ENCODE data around the gene SPNS3. TPM values are rescaled to one million over a fixed set of nuclear protein-coding genes. Genes with fewer than 3 reads are reported as not detected.

SPNS3 gene
- total and polyA plus RNA-seq, 2 of the 8 experiments (the other 6 are each of a cell fraction or from before 2014, with no cell fraction given), result not detected

DNA sequence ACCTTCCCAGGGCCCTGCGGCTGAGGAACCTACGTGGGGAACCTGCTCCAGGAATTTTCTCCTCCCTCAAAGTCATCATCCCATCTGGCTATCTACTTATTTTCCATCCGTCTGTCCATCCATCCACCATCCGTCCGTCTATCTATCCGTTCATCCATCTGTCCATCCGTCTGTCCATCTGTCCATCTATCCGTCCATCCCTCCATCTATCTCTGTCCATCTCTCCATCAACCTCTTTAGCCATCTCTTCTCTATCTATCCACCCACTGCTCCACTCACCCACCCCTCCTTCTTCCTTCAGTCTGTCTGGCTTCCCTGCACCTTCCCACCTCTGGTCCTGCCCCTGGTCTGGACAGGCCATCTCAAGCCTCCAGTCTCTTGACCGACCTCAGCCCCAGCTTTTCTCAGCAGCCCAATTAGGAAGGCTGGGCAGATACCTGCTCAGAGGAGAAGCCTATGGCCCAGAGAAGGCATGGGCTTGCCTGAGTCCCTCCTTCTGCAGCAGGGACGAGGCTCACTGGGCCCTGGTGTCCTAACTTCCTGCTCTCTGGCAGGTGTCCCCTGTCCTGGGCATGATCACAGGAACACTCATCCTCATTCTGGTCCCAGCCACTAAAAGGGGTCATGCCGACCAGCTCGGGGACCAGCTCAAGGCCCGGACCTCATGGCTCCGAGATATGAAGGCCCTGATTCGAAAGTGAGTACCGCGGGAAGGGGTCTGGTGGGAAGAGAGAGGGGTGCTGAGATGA lies 98.4 kb downstream of the SPNS3 start:
- H2AK5ac ChIP-seq (ENCODE audit: low read depth, low read length), result no peak overlapping the region
- H3K56ac ChIP-seq (replicated peaks; ENCODE audit: insufficient read length, low read depth, low read length), result no peak overlapping the region
- H3K4me3 ChIP-seq (ENCODE audit: extremely low read depth in 1 of 4, insufficient read depth in 2 of 4, low read depth in 3 of 4, low read length in 4 of 4), result no peak overlapping the region
- no peak overlapping the region for H4K5ac ChIP-seq (ENCODE audit: insufficient read length, low read depth, low read length)
- no peaks in the 10 kb centered on the region for H3K79me1 ChIP-seq (ENCODE audit: low read depth, low read length)
- H3K27ac ChIP-seq (ENCODE audit: low read depth, low read length), result no peak overlapping the region
- H2AFZ ChIP-seq (ENCODE audit: low read length), result no peak overlapping the region
- no peaks in the 10 kb centered on the region for H3K36me3 ChIP-seq (ENCODE audit: control insufficient read depth in 2 of 4, insufficient read depth in 4 of 4, low read length in 3 of 4)
- ChIA-PET CTCF (ENCODE audit: partially characterized antibody) (no interaction called here), POLR2A (ENCODE audit: partially characterized antibody) (interaction anchor here (32.8 to 37.1 kb wide), 2 partner anchors 3 to 15 kb away, joined by 546 read pairs; partner anchors contain the start of genes GGT6 and MYBBP1A)
- H2BK15ac ChIP-seq (ENCODE audit: low read length), result no peak overlapping the region
- TF ChIP-seq SAP30 (IDR thresholded peaks at IDR 0.05; ENCODE audit: insufficient read depth, insufficient replicate concordance, low read length) (no peak), CHD2 (IDR thresholded peaks at IDR 0.05; ENCODE audit: low read length) (no peak), NRF1 (IDR thresholded peaks at IDR 0.05; ENCODE audit: low read depth, low read length) (no peak), POLR2AphosphoS5 (IDR thresholded peaks at IDR 0.05; ENCODE audit: low read depth, low read length) (no peak), KDM4A (IDR thresholded peaks at IDR 0.05; ENCODE audit: low read depth, low read length, severe bottlenecking) (no peak), ASH2L (IDR thresholded peaks at IDR 0.05; ENCODE audit: low read length) (no peak)
- peaks cover 0 to 38% (median 22%) of the 10 kb centered on the region in 4 experiments; a peak in 4 of 7 replicates for H3K27me3 ChIP-seq (replicated peaks in 1 of 4; ENCODE audit: control insufficient read depth in 3 of 4, extremely low read depth in 1 of 4, insufficient read depth in 3 of 4, low read length in 3 of 4)
- DNase-seq (ENCODE audit: low read depth in 1 of 2, low spot score in 2 of 2) (no peak), FAIRE-seq (no peak)
- no peak overlapping the region for H4K91ac ChIP-seq (replicated peaks; ENCODE audit: insufficient read length, low read length)
- H3K18ac ChIP-seq (ENCODE audit: extremely low read depth, low read length), result no peak overlapping the region
- H3K79me2 ChIP-seq (ENCODE audit: control insufficient read depth in 1 of 2, insufficient read depth in 2 of 2, low read length in 2 of 2), result no peaks in the 10 kb centered on the region
- no peak overlapping the region for H4K8ac ChIP-seq (ENCODE audit: extremely low read depth, insufficient read depth, low read length)
- H3K23ac ChIP-seq (ENCODE audit: insufficient read length), result no peak overlapping the region
- H2BK5ac ChIP-seq (ENCODE audit: low read depth, low read length), result no peak overlapping the region
- H3K4me1 ChIP-seq (replicated peaks in 1 of 4; ENCODE audit: control insufficient read depth in 3 of 4, insufficient read depth in 4 of 4, low read length in 3 of 4), result peaks cover 0 to 28% (median 15%) of the 10 kb centered on the region in 4 experiments; a peak in 6 of 7 replicates
- H3K4me2 ChIP-seq (ENCODE audit: insufficient read depth in 1 of 2, low read depth in 2 of 2, low read length in 2 of 2), result no peak overlapping the region
- H4K20me1 ChIP-seq (replicated peaks in 1 of 2; ENCODE audit: control insufficient read depth in 1 of 2, insufficient read depth in 2 of 2, low read length in 2 of 2), result peaks cover 0 to 5% of the 10 kb centered on the region in 2 experiments
- H3K14ac ChIP-seq (ENCODE audit: insufficient read length), result no peak overlapping the region
- H3K23me2 ChIP-seq (ENCODE audit: low read depth, low read length), result peaks cover 4% of the 10 kb centered on the region; the same call in 1 of the 2 replicates
- no peak overlapping the region for H2BK120ac ChIP-seq (replicated peaks; ENCODE audit: low read depth, low read length)
- WGBS, 2 experiments (ENCODE audit: extremely low coverage in 1 of 2, insufficient coverage in 1 of 2, insufficient read length in 1 of 2, insufficient replicate concordance in 2 of 2, low coverage in 1 of 2, low lambda C conversion rate in 2 of 2, missing lambda C conversion rate in 1 of 2), result 92% methylated on average over 17 of the region's 17 CpGs; no CpG with 5 or more reads in 1 of the 2 experiments
- H3K4ac ChIP-seq (replicated peaks; ENCODE audit: insufficient read length, low read depth, low read length), result peak overlapping the region; percentile 69
- H3K9me3 ChIP-seq (ENCODE audit: insufficient read depth in 2 of 2, low read depth in 1 of 2, low read length in 1 of 2), result no peaks in the 10 kb centered on the region
- no peak overlapping the region for H2BK20ac ChIP-seq (ENCODE audit: low read length)
- no peak overlapping the region; the same call in 1 of the 2 replicates for H2BK12ac ChIP-seq (ENCODE audit: low read depth, low read length)
- no peak overlapping the region for H3K9ac ChIP-seq (replicated peaks in 1 of 4; ENCODE audit: extremely low read depth in 1 of 4, low read depth in 3 of 4, low read length in 3 of 4)
